ENCODE data around the gene TACC3. TPM values are rescaled to one million over a fixed set of nuclear protein-coding genes. Genes with fewer than 3 reads are reported as not detected.

Gene TACC3
- total RNA-seq, 4 donors from 2014 or later, result 2.5 to 8.8 (median 5.8) TPM

DNA sequence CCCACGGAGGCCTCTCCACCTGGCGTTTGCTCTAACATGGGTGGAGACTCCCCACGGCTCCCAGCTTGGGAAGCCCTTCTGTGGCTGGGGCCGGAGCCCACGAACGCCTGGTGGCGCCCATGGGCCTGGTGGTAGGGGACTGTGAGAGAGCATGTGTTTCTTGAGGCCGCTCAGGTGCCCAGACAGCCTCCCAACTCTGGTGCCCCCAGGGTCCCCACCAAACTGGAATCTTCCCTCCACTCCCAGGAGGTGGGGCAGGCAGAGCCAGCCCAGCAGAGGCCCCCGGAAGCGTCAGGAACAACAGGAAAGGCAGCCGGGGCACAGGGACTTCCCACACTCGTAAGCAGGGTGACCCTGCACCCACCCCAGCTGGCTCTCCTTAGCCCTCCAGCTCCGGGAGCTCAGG, 38.5 kb downstream of the TACC3 start:
- H3K36me3 ChIP-seq, result no peaks in the 10 kb centered on the region
- DNase-seq (ENCODE audit: extremely low spot score), result no peak
- intact Hi-C loops (cut with DNase I), result no loop called here
- H3K27ac ChIP-seq (replicated peaks in 1 of 4), result no peak overlapping the region
- peaks cover 0 to 25% (median 0%) of the 10 kb centered on the region in 4 donors for H3K27me3 ChIP-seq
- H3K4me3 ChIP-seq, result no peak overlapping the region
- H3K9me3 ChIP-seq, result no peaks in the 10 kb centered on the region
- peaks cover 7 to 20% (median 16%) of the 10 kb centered on the region in 4 donors for H3K4me1 ChIP-seq
- WGBS, result 69% methylated on average over 9 of the region's 13 CpGs
- TF ChIP-seq, protein P1, sequence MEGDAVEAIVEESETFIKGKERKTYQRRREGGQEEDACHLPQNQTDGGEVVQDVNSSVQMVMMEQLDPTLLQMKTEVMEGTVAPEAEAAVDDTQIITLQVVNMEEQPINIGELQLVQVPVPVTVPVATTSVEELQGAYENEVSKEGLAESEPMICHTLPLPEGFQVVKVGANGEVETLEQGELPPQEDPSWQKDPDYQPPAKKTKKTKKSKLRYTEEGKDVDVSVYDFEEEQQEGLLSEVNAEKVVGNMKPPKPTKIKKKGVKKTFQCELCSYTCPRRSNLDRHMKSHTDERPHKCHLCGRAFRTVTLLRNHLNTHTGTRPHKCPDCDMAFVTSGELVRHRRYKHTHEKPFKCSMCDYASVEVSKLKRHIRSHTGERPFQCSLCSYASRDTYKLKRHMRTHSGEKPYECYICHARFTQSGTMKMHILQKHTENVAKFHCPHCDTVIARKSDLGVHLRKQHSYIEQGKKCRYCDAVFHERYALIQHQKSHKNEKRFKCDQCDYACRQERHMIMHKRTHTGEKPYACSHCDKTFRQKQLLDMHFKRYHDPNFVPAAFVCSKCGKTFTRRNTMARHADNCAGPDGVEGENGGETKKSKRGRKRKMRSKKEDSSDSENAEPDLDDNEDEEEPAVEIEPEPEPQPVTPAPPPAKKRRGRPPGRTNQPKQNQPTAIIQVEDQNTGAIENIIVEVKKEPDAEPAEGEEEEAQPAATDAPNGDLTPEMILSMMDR (IDR thresholded peaks at IDR 0.05), result no peak
- TF ChIP-seq EP300 (IDR thresholded peaks at IDR 0.05) (no peak), POLR2A (IDR thresholded peaks at IDR 0.05; ENCODE audit: low read depth) (no peak), POLR2AphosphoS5 (IDR thresholded peaks at IDR 0.05) (no peak)

DNA sequence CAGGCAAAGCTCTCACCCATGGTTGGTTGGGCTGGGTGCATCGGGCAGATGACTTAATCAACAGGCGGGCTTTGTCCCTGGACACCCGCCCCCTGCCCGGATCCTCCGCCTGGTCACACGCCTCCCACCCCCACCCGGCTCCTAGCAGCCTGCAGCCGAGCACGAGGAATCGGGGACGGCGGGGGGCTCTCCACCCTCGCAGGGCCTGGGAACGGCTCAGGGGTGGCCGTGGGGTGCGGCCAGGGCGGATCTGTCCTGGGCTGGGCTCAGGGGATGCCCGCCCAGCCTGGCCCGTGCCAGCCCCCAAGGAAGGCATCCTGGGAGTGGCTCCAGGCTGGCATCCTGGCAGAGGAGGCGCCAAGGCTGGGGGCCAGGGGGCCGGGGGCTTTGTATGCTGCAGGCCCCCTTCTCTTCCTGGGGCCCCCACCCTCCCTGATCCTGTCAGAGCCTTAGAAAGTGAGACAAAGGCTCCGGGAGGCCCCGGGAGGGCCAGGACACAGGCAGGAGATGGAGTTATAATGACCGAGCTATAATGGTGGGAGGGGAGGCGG, 39.3 kb downstream of the TACC3 start:
- WGBS, result 56% methylated on average over 17 of the region's 25 CpGs
- no peaks in the 10 kb centered on the region for H3K9me3 ChIP-seq
- no peak overlapping the region for H3K4me3 ChIP-seq
- no peak for DNase-seq (ENCODE audit: extremely low spot score)
- no peaks in the 10 kb centered on the region for H3K36me3 ChIP-seq
- H3K4me1 ChIP-seq, result peaks cover 7 to 20% (median 16%) of the 10 kb centered on the region in 4 donors
- no peak overlapping the region for H3K27ac ChIP-seq (replicated peaks in 1 of 4)
- intact Hi-C loops (cut with DNase I), result no loop called here
- peaks cover 0 to 33% (median 0%) of the 10 kb centered on the region in 4 donors for H3K27me3 ChIP-seq
- TF ChIP-seq EP300 (IDR thresholded peaks at IDR 0.05) (no peak), POLR2AphosphoS5 (IDR thresholded peaks at IDR 0.05) (no peak), POLR2A (IDR thresholded peaks at IDR 0.05; ENCODE audit: low read depth) (no peak)
- TF ChIP-seq, protein P1 (IDR thresholded peaks at IDR 0.05), result no peak

DNA sequence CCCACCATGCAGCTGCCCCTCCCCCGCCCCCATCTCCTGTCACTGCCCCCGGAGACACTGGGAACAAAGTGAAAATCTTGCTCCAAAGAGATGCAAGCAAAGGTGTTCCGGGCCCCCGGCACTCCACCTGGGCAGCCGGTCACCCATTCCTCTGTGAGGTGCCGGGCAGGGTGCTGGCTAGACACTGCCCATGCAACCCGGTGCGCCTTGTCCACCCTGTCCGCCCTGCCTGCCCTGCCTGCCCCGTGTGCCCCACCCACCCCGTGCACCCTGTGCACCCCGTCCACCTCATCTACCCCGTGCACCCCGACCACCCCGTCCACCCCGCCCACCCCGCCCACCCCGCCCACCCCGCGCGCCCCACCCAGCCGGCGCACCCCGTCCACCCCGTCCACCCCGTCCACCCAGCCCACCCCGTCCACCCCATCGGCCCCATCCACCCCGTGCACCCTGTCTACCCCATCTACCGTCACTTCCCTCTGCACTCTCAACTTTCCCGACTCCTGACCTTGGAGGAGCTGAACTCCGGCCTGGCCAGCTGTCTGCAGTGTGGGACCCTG, 39.9 kb downstream of the TACC3 start:
- Histone ChIP-seq H3K4me1 (peaks cover 7 to 20% (median 16%) of the 10 kb centered on the region in 4 donors), H3K4me3 (no peak overlapping the region), H3K9me3 (no peaks in the 10 kb centered on the region), H3K27ac (replicated peaks in 1 of 4) (no peak overlapping the region), H3K36me3 (no peaks in the 10 kb centered on the region), H3K27me3 (peaks cover 0 to 39% (median 0%) of the 10 kb centered on the region in 4 donors)
- no peak for DNase-seq (ENCODE audit: extremely low spot score)
- no peak for TF ChIP-seq POLR2AphosphoS5 (IDR thresholded peaks at IDR 0.05)
- TF ChIP-seq, protein P1 (IDR thresholded peaks at IDR 0.05), result no peak
- no peak for TF ChIP-seq POLR2A (IDR thresholded peaks at IDR 0.05; ENCODE audit: low read depth)
- no peak for TF ChIP-seq EP300 (IDR thresholded peaks at IDR 0.05)
- intact Hi-C loops (cut with DNase I), result no loop called here
- 77% methylated on average over 23 of the region's 32 CpGs for WGBS

DNA sequence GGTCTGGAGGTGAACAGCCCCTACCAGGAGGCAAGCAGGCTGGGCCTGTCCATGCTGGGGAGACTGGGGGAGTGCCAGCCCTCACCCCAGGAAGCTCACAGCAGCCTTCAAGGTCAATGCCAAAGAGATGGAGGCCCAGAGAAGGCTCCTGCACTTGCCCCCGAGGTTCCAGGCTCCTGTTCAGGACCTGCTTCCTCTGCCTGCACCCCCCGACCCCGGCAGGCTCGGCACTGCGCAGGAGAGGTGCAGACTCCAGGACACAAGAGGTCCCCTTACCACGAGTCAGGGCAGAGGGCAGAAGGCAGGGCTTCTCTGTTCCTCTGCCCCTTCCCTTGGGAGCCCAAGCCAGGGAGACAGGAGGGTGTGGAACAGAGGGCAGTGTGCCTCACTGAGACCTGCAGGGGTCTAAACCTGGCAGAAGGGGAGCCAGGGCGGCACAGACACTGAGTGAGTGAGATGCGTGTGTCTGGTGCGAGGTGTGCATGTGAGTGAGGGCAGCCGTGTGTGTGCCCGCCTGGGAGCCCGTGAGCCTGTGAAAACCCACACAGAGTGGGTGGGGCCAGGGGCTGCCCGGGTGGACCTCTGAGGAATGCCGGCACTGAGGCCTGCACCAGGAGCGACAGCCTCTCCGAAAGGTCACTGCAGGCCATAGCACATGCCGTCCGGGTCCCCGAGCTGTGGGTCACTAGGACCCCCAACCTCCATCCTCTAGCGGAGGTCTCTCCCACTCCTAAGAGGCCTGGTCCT, 41.1 kb downstream of the TACC3 start:
- no peaks in the 10 kb centered on the region for H3K9me3 ChIP-seq
- intact Hi-C loops (cut with DNase I), result no loop called here
- TF ChIP-seq, protein P1 (IDR thresholded peaks at IDR 0.05), result no peak
- TF ChIP-seq POLR2AphosphoS5 (IDR thresholded peaks at IDR 0.05) (no peak), EP300 (IDR thresholded peaks at IDR 0.05) (no peak), POLR2A (IDR thresholded peaks at IDR 0.05; ENCODE audit: low read depth) (no peak)
- no peak overlapping the region for H3K27ac ChIP-seq (replicated peaks in 1 of 4)
- WGBS, result 88% methylated on average over 13 of the region's 20 CpGs
- H3K27me3 ChIP-seq, result peaks cover 0 to 51% (median 8%) of the 10 kb centered on the region in 4 donors
- no peak overlapping the region for H3K4me3 ChIP-seq
- DNase-seq (ENCODE audit: extremely low spot score), result no peak
- no peaks in the 10 kb centered on the region for H3K36me3 ChIP-seq
- H3K4me1 ChIP-seq, result peaks cover 12 to 30% (median 25%) of the 10 kb centered on the region in 4 donors

All from esophagus muscularis mucosa (tissue), 4 donors.